Neural progenitor cell (in vitro differentiated cells): ENCODE measurements around the gene ARHGDIA. TPM values are rescaled to one million over a fixed set of nuclear protein-coding genes. Genes with fewer than 3 reads are reported as not detected.

Source experiments
- DNase-seq: peaks from one replicate; pipeline ENCODE4 v3.0.0-alpha.2; 2016; ENCODE audit warnings: low spot score
- H2AFZ ChIP-seq: fragments of 200-600 bp; sonication (generic); replicated peaks from 2 replicates; pipeline ENCODE4 v1.6.1; 2016; ENCODE audit warnings: antibody characterized with exemption
- H3F3A ChIP-seq: fragments of 200-600 bp; sonication (generic); 2 replicates; pipeline ENCODE4 v1.6.1; 2016; ENCODE audit warnings: antibody characterized with exemption, low read depth
- H3K27ac ChIP-seq: fragments of 200-600 bp; sonication (generic); 2 replicates; pipeline ENCODE4 v1.5.1; 2016; ENCODE audit warnings: mild to moderate bottlenecking
- H3K27me3 ChIP-seq: fragments of 200-600 bp; sonication (generic); 2 replicates; pipeline ENCODE4 v1.6.1; 2016; ENCODE audit warnings: mild to moderate bottlenecking, moderate library complexity
- H3K36me3 ChIP-seq: fragments of 200-600 bp; sonication (generic); 2 replicates; pipeline ENCODE4 v1.5.1; 2016
- H3K4me1 ChIP-seq: fragments of 200-600 bp; sonication (generic); 2 replicates; pipeline ENCODE4 v1.6.1; 2016; ENCODE audit warnings: mixed run types
- H3K4me2 ChIP-seq: fragments of 200-600 bp; sonication (generic); 2 replicates; pipeline ENCODE4 v1.6.1; 2016
- H3K4me3 ChIP-seq: fragments of 200-600 bp; sonication (generic); 2 replicates; pipeline ENCODE4 v1.5.1; 2016
- H3K79me2 ChIP-seq: fragments of 200-600 bp; sonication (generic); 2 replicates; pipeline ENCODE4 v1.6.1; 2016; ENCODE audit warnings: low read depth
- H3K9ac ChIP-seq: fragments of 200-600 bp; sonication (generic); 2 replicates; pipeline ENCODE4 v1.6.1; 2016
- H3K9me3 ChIP-seq: fragments of 200-600 bp; sonication (generic); 2 replicates; pipeline ENCODE4 v1.5.1; 2016; ENCODE audit warnings: low read depth
- H4K20me1 ChIP-seq: fragments of 200-600 bp; sonication (generic); 2 replicates; pipeline ENCODE4 v1.6.1; 2016; ENCODE audit warnings: low read depth
- H3K27ac Mint-ChIP-seq: 3 replicates; pipeline ENCODE4 v1.8.0; 2021; ENCODE audit warnings: mixed read lengths
- H3K27me3 Mint-ChIP-seq: 2 replicates; pipeline ENCODE4 v1.8.0; 2022; ENCODE audit warnings: low read depth, mild to moderate bottlenecking, inconsistent platforms, moderate library complexity, mixed read lengths; ENCODE audit not compliant: insufficient read depth
- H3K36me3 Mint-ChIP-seq: 3 replicates; pipeline ENCODE4 v1.8.0; 2021; ENCODE audit warnings: mixed read lengths
- H3K4me1 Mint-ChIP-seq: 3 replicates; pipeline ENCODE4 v1.8.0; 2021; ENCODE audit warnings: mixed read lengths
- H3K4me3 Mint-ChIP-seq: 3 replicates; pipeline ENCODE4 v1.8.0; 2021; ENCODE audit warnings: mild to moderate bottlenecking, moderate library complexity, mixed read lengths
- H3K9me3 Mint-ChIP-seq: 3 replicates; pipeline ENCODE4 v1.8.0; 2020; ENCODE audit warnings: mixed read lengths
- CTCF ChIP-seq: fragments of 200-600 bp; sonication (generic); IDR thresholded peaks from 2 replicates; pipeline ENCODE4 v1.5.1; 2017; ENCODE audit warnings: antibody characterized with exemption, mild to moderate bottlenecking
- EZH2 ChIP-seq: fragments of 200-600 bp; sonication (generic); IDR thresholded peaks from 2 replicates; pipeline ENCODE4 v1.6.1; 2017; ENCODE audit warnings: antibody characterized with exemption, mild to moderate bottlenecking, moderate library complexity
- EZH2phosphoT487 ChIP-seq: fragments of 200-600 bp; sonication (generic); IDR thresholded peaks from 2 replicates; pipeline ENCODE4 v1.6.1; 2017; ENCODE audit warnings: antibody characterized with exemption
- total RNA-seq: library from RNA; depleted of rRNA; stranded (reverse); fragments of >200 nt; gene quantifications from 2 replicates; pipeline ENCODE4 v1.2.3, GENCODE V29; 2015; ENCODE audit warnings: low replicate concordance

Gene ARHGDIA
- total RNA-seq, 1 donor from 2014 or later = 25.1 TPM

- Histone ChIP-seq H3K79me2 (peaks cover 45% of the 10 kb centered on the region), H3K4me3 (no peak overlapping the region), H3K4me2 (no peak overlapping the region), H3K36me3 (no peaks in the 10 kb centered on the region), H3K9ac (no peak overlapping the region), H3K27ac (no peak overlapping the region), H3F3A (peaks cover 9% of the 10 kb centered on the region), H2AFZ (no peak overlapping the region), H3K4me1 (peaks cover 6% of the 10 kb centered on the region), H3K9me3 (no peaks in the 10 kb centered on the region), H4K20me1 (peaks cover 33% of the 10 kb centered on the region), H3K27me3 (no peaks in the 10 kb centered on the region)
- Mint-ChIP-seq H3K4me3 (peak overlapping the region; percentile 65), H3K27ac (peak overlapping the region; percentile 21), H3K9me3 (no peaks in the 10 kb centered on the region), H3K36me3 (peaks cover 6% of the 10 kb centered on the region), H3K4me1 (peaks cover 23% of the 10 kb centered on the region), H3K27me3 (peaks cover 3% of the 10 kb centered on the region)
- no peak for DNase-seq
- no peak for TF ChIP-seq EZH2phosphoT487
- TF ChIP-seq EZH2 = no peak
- TF ChIP-seq CTCF = no peak
These were observed 42.5 kb downstream of the ARHGDIA start for GRCh38 chr17:81828656-81829055.

- no peaks in the 10 kb centered on the region for H3K36me3 ChIP-seq
- DNase-seq = no peak
- H3K4me3 Mint-ChIP-seq = no peak overlapping the region
- H3K36me3 Mint-ChIP-seq = peaks cover 8% of the 10 kb centered on the region
- no peak overlapping the region for H3K4me3 ChIP-seq
- H3F3A ChIP-seq = no peaks in the 10 kb centered on the region
- no peaks in the 10 kb centered on the region for H3K9me3 ChIP-seq
- H3K4me1 Mint-ChIP-seq = peaks cover 12% of the 10 kb centered on the region
- peaks cover 6% of the 10 kb centered on the region for H3K27me3 Mint-ChIP-seq
- H3K79me2 ChIP-seq = peaks cover 22% of the 10 kb centered on the region
- peaks cover 20% of the 10 kb centered on the region for H4K20me1 ChIP-seq
- no peak overlapping the region for H3K27ac ChIP-seq
- TF ChIP-seq EZH2phosphoT487 (no peak), EZH2 (no peak), CTCF (no peak)
- no peak overlapping the region for H2AFZ ChIP-seq
- H3K27me3 ChIP-seq = no peaks in the 10 kb centered on the region
- H3K27ac Mint-ChIP-seq = peak overlapping the region; percentile 8
- no peaks in the 10 kb centered on the region for H3K9me3 Mint-ChIP-seq
- no peak overlapping the region for H3K4me2 ChIP-seq
- no peaks in the 10 kb centered on the region for H3K4me1 ChIP-seq
- no peak overlapping the region for H3K9ac ChIP-seq
These were observed 45.2 kb downstream of the ARHGDIA start for GRCh38 chr17:81825841-81826466.

DNA sequence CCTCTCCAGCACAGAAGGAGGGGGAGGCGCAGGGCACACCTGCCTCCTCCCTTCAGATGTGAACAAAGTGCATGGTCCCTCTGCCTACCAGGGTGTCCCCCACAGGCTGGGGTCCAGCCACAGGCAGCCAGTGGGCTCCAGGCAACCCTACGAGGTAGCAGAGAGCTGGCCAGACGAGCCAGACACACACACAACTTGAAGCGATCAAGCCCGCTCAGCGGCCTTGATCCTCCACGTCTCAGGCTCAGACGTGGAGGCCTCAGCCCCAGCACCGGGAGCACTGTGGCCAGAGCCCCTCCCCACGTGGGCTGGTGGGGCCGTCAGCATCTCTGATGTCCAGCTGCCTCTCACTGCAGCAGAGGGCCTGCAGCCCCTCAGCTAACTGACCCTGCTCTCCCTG is 46.5 kb downstream of the ARHGDIA start:
- Histone ChIP-seq H3K4me2 (no peak overlapping the region), H3F3A (no peaks in the 10 kb centered on the region), H3K9ac (no peak overlapping the region), H2AFZ (no peak overlapping the region), H3K36me3 (no peaks in the 10 kb centered on the region), H3K27ac (no peak overlapping the region), H3K9me3 (no peaks in the 10 kb centered on the region), H3K4me1 (no peaks in the 10 kb centered on the region), H4K20me1 (peaks cover 20% of the 10 kb centered on the region), H3K27me3 (no peaks in the 10 kb centered on the region), H3K79me2 (peaks cover 8% of the 10 kb centered on the region), H3K4me3 (no peak overlapping the region)
- no peak overlapping the region for H3K4me3 Mint-ChIP-seq
- peaks cover 3% of the 10 kb centered on the region for H3K27me3 Mint-ChIP-seq
- no peaks in the 10 kb centered on the region for H3K9me3 Mint-ChIP-seq
- peaks cover 8% of the 10 kb centered on the region for H3K36me3 Mint-ChIP-seq
- TF ChIP-seq CTCF = no peak
- no peak for TF ChIP-seq EZH2
- no peak for TF ChIP-seq EZH2phosphoT487
- H3K4me1 Mint-ChIP-seq = peaks cover 10% of the 10 kb centered on the region
- no peak for DNase-seq
- no peak overlapping the region for H3K27ac Mint-ChIP-seq
